GM12801 (cell line): ENCODE data around the gene CDC42BPA.

Source experiments
- CTCF ChIP-seq: IDR thresholded peaks from one replicate; pipeline ENCODE4 v1.5.1; 2011; ENCODE audit warnings: control low read depth; ENCODE audit not compliant: insufficient read length; ENCODE audit errors: extremely low read depth

Gene CDC42BPA

GRCh38 chr1:226972931-226973330 lies 345.4 kb downstream of the CDC42BPA start:
- TF ChIP-seq CTCF: no peak

- TF ChIP-seq CTCF: no peak
These were observed 346.5 kb downstream of the CDC42BPA start for GRCh38 chr1:226971765-226972164.

GRCh38 chr1:226967665-226968064 lies 350.6 kb downstream of the CDC42BPA start:
- TF ChIP-seq CTCF: no peak

GRCh38 chr1:226966683-226967082 lies 351.6 kb downstream of the CDC42BPA start:
- no peak for TF ChIP-seq CTCF

GRCh38 chr1:226965581-226966440 lies 352.5 kb downstream of the CDC42BPA start:
- no peak for TF ChIP-seq CTCF

- no peak for TF ChIP-seq CTCF
These were observed 353.4 kb downstream of the CDC42BPA start for GRCh38 chr1:226964611-226965486.

- no peak for TF ChIP-seq CTCF
These were observed 354.2 kb downstream of the CDC42BPA start for GRCh38 chr1:226964068-226964425.
